SK-N-SH (cell line): ENCODE measurements around the gene PMIS2. TPM values are rescaled to one million over a fixed set of nuclear protein-coding genes. Genes with fewer than 3 reads are reported as not detected.

Experiments
- CTCF ChIA-PET: fragments of 300-600, 350-600 bp; formaldehyde crosslinking; extraction: SDS; loops from one replicate; lab custom pipeline; 2021; lab: Yijun Ruan, JAX
- POLR2A ChIA-PET: fragments of 350-600 bp; sonication (Branson Sonifier 250); formaldehyde crosslinking; extraction: SDS; loops from one replicate; lab custom pipeline; 2020; ENCODE audit warnings: antibody characterized with exemption, inconsistent platforms; lab: Yijun Ruan, JAX
- DNase-seq: peaks from one replicate; pipeline ENCODE4 v3.0.0; 2012
- H2AFZ ChIP-seq: fragments of 200-600 bp; sonication (generic); 2 replicates; pipeline ENCODE4 v1.8.1; 2016; ENCODE audit warnings: antibody characterized with exemption, mild to moderate bottlenecking, low read depth
- H3F3A ChIP-seq: fragments of 200-600 bp; sonication (generic); replicated peaks from 2 replicates; pipeline ENCODE3; 2016; ENCODE audit warnings: antibody characterized with exemption, mild to moderate bottlenecking; ENCODE audit not compliant: insufficient read depth
- H3K27ac ChIP-seq, 2 experiments: fragments of 200-500 bp in 1 of 2; fragments of 200-600 bp in 1 of 2; sonication (Bioruptor generic) in 1 of 2; sonication (generic), shearing (Covaris generic) in 1 of 2; 2 replicates each; pipeline versions ENCODE4 v1.5.1 to v1.6.1; 2014 to 2016; ENCODE audit warnings: low read depth in 2 of 2, inconsistent platforms in 1 of 2, low read length in 1 of 2, mild to moderate bottlenecking in 1 of 2, mixed read lengths in 1 of 2
- H3K27me3 ChIP-seq: fragments of 200-600 bp; sonication (generic), shearing (Covaris generic); 2 replicates; pipeline ENCODE4 v1.6.1; 2016; ENCODE audit warnings: mixed run types; ENCODE audit not compliant: insufficient read depth
- H3K36me3 ChIP-seq, 2 experiments: fragments of 200-500 bp in 1 of 2; fragments of 200-600 bp in 1 of 2; sonication (Bioruptor generic) in 1 of 2; sonication (generic) in 1 of 2; replicated peaks in 1 of 2; 2 replicates each; pipeline versions ENCODE3 to v1.5.1; 2014 to 2016; ENCODE audit warnings: low read length in 1 of 2, mild to moderate bottlenecking in 1 of 2; ENCODE audit not compliant: insufficient read depth in 2 of 2, control insufficient read depth in 1 of 2
- H3K4me1 ChIP-seq, 2 experiments: fragments of 200-500 bp in 1 of 2; fragments of 200-600 bp in 1 of 2; sonication (Bioruptor generic) in 1 of 2; sonication (generic), shearing (Covaris generic) in 1 of 2; 2 replicates each; pipeline versions ENCODE4 v1.5.1 to v1.6.1; 2014 to 2016; ENCODE audit warnings: low read depth in 1 of 2, low read length in 1 of 2, mixed run types in 1 of 2; ENCODE audit not compliant: insufficient read depth in 2 of 2, control insufficient read depth in 1 of 2
- H3K4me2 ChIP-seq: fragments of 200-600 bp; sonication (generic), shearing (Covaris generic); 2 replicates; pipeline ENCODE4 v1.6.1; 2017; ENCODE audit warnings: mixed run types
- H3K4me3 ChIP-seq, 2 experiments: fragments of 200-500 bp in 1 of 2; fragments of 200-600 bp in 1 of 2; sonication (Bioruptor generic) in 1 of 2; sonication (generic), shearing (Covaris generic) in 1 of 2; 2 replicates each; pipeline versions ENCODE4 v1.5.1 to v1.8.1; 2014 to 2016; ENCODE audit warnings: low read depth in 2 of 2, inconsistent platforms in 1 of 2, low read length in 1 of 2, mild to moderate bottlenecking in 1 of 2, mixed read lengths in 1 of 2, moderate library complexity in 1 of 2
- H3K79me2 ChIP-seq: fragments of 200-600 bp; sonication (generic); 2 replicates; pipeline ENCODE4 v1.8.1; 2017; ENCODE audit warnings: mild to moderate bottlenecking; ENCODE audit not compliant: insufficient read depth
- H3K9ac ChIP-seq: fragments of 200-600 bp; sonication (generic); 2 replicates; pipeline ENCODE4 v1.6.1; 2017; ENCODE audit warnings: mixed run types
- H3K9me2 ChIP-seq: fragments of 200-600 bp; sonication (generic); 2 replicates; pipeline ENCODE4 v1.6.1; 2017; ENCODE audit warnings: mixed run types
- H3K9me3 ChIP-seq: fragments of 200-600 bp; sonication (generic); 2 replicates; pipeline ENCODE4 v1.6.1; 2017; ENCODE audit warnings: mixed run types, mild to moderate bottlenecking, moderate library complexity
- H4K20me1 ChIP-seq: fragments of 200-600 bp; sonication (generic); 2 replicates; pipeline ENCODE4 v1.6.1; 2017; ENCODE audit warnings: mild to moderate bottlenecking, mixed run types; ENCODE audit not compliant: insufficient read depth
- CHD2 ChIP-seq: fragments of 150-350 bp; IDR thresholded peaks from 2 replicates; pipeline ENCODE4 v1.6.1; 2018; ENCODE audit warnings: low read length; ENCODE audit not compliant: partially characterized antibody
- ELF1 ChIP-seq: IDR thresholded peaks from 2 replicates; pipeline ENCODE4 v1.4.0; 2012
- EP300 ChIP-seq, 2 experiments: IDR thresholded peaks; 2 replicates each; pipeline versions ENCODE4 v1.4.0 to v1.6.1; 2012; ENCODE audit warnings: borderline replicate concordance in 1 of 2, low read depth in 1 of 2, low read length in 1 of 2
- FOSL2 ChIP-seq: IDR thresholded peaks from 2 replicates; pipeline ENCODE4 v1.4.0; 2012; ENCODE audit warnings: low read depth, mild to moderate bottlenecking, moderate library complexity, borderline replicate concordance
- FOXJ3 ChIP-seq: sonication (generic); formaldehyde crosslinking; IDR thresholded peaks from 2 replicates; pipeline ENCODE4 v1.5.1; 2020; ENCODE audit warnings: mild to moderate bottlenecking, missing genetic modification reagents
- JUND ChIP-seq: IDR thresholded peaks from 2 replicates; pipeline ENCODE4 v1.4.0; 2012
- MEF2A ChIP-seq: IDR thresholded peaks from 2 replicates; pipeline ENCODE4 v1.4.0; 2012; ENCODE audit warnings: low read depth, borderline replicate concordance
- NFIC ChIP-seq: IDR thresholded peaks from 2 replicates; pipeline ENCODE4 v1.4.0; 2012; ENCODE audit warnings: borderline replicate concordance
- NRF1 ChIP-seq: IDR thresholded peaks from 2 replicates; pipeline ENCODE4 v1.6.1; 2012; ENCODE audit warnings: low read depth, mild to moderate bottlenecking, low read length
- POLR2AphosphoS5 ChIP-seq: IDR thresholded peaks from 2 replicates; pipeline ENCODE4 v1.6.1; 2012; ENCODE audit warnings: low read depth, low read length
- RAD21 ChIP-seq: IDR thresholded peaks from 2 replicates; pipeline ENCODE4 v1.6.1; 2012; ENCODE audit warnings: mild to moderate bottlenecking, low read length
- REST ChIP-seq: IDR thresholded peaks from 2 replicates; pipeline ENCODE4 v1.6.1; 2012; ENCODE audit warnings: mild to moderate bottlenecking, low read depth, low read length, moderate library complexity
- RFX5 ChIP-seq: IDR thresholded peaks from 2 replicates; pipeline ENCODE4 v1.6.1; 2012; ENCODE audit warnings: mild to moderate bottlenecking, improper control_type of control experiment, low read length
- RXRA ChIP-seq: IDR thresholded peaks from 2 replicates; pipeline ENCODE4 v1.4.0; 2012; ENCODE audit warnings: low read depth, mild to moderate bottlenecking, borderline replicate concordance
- SIN3A ChIP-seq: IDR thresholded peaks from 2 replicates; pipeline ENCODE4 v1.6.1; 2012; ENCODE audit warnings: low read depth, mild to moderate bottlenecking, low read length, moderate library complexity, borderline replicate concordance
- TAF1 ChIP-seq: IDR thresholded peaks from 2 replicates; pipeline ENCODE4 v1.6.1; 2012; ENCODE audit warnings: low read depth, mild to moderate bottlenecking, low read length, moderate library complexity, borderline replicate concordance
- TCF12 ChIP-seq: IDR thresholded peaks from 2 replicates; pipeline ENCODE4 v1.4.0; 2012
- USF2 ChIP-seq: fragments of 150-350 bp; IDR thresholded peaks from 2 replicates; pipeline ENCODE4 v1.6.1; 2017; ENCODE audit warnings: antibody characterized with exemption, low read length, low read depth, borderline replicate concordance
- ZBTB33 ChIP-seq: IDR thresholded peaks from 2 replicates; pipeline ENCODE4 v1.4.0; 2012; ENCODE audit warnings: low read depth, borderline replicate concordance
- WGBS: methylation state at CpG from one replicate; pipeline ENCODE4 v1.1.6; 2017; ENCODE audit warnings: low lambda C conversion rate; 5-methylcytosine and 5-hydroxymethylcytosine counted together
- polyA plus RNA-seq, 3 experiments: library from polyadenylated mRNA; depleted of rRNA; stranded (reverse); fragments of >200 nt; gene quantifications; 2 replicates each; pipeline ENCODE4 v1.2.3, GENCODE V29; 2012

Gene PMIS2
- polyA plus RNA-seq, 1 of the 3 experiments (the other 2 are of a cell fraction): not detected

GRCh38 chr19:35623327-35624010, 37.5 kb downstream of the PMIS2 start:
- peaks cover 9% of the 10 kb centered on the region for H3F3A ChIP-seq
- no peak overlapping the region for H3K4me2 ChIP-seq
- H3K4me3 ChIP-seq: no peak overlapping the region
- ChIA-PET CTCF (no interaction called here), POLR2A (interaction anchor here (0.6 kb wide), 1 partner anchor 10 kb away, joined by 3 read pairs; no protein-coding TSS in a partner anchor)
- H3K27ac ChIP-seq: no peak overlapping the region
- no peak for DNase-seq
- H3K4me1 ChIP-seq: peaks cover 0 to 5% of the 10 kb centered on the region in 2 experiments; a peak in 1 of 4 replicates
- H3K9ac ChIP-seq: no peak overlapping the region
- H3K79me2 ChIP-seq: no peaks in the 10 kb centered on the region
- H3K36me3 ChIP-seq: peaks cover 0 to 3% of the 10 kb centered on the region in 2 experiments
- H3K9me2 ChIP-seq: no peaks in the 10 kb centered on the region
- no peak for TF ChIP-seq RXRA
- TF ChIP-seq NFIC: no peak
- no peak for TF ChIP-seq ZBTB33
- TF ChIP-seq REST: no peak
- TF ChIP-seq MEF2A: no peak
- TF ChIP-seq TCF12: no peak
- TF ChIP-seq TAF1: no peak
- TF ChIP-seq JUND: no peak
- no peak for TF ChIP-seq FOXJ3 (CRISPR knock-in tag)
- TF ChIP-seq ELF1: no peak
- H2AFZ ChIP-seq: no peak overlapping the region
- no peaks in the 10 kb centered on the region for H3K27me3 ChIP-seq
- H4K20me1 ChIP-seq: no peaks in the 10 kb centered on the region
- 93% methylated on average over 6 of the region's 6 CpGs for WGBS
- H3K9me3 ChIP-seq: no peaks in the 10 kb centered on the region

- ChIA-PET CTCF (no interaction called here), POLR2A (interaction anchor here (0.6 to 1.0 kb wide), 2 partner anchors 12 to 14 kb away, joined by 3 to 5 read pairs; no protein-coding TSS in a partner anchor)
- WGBS: 13% methylated on average over 9 of the region's 9 CpGs
- TF ChIP-seq EP300 (IDR thresholded peaks at IDR 0.05; ENCODE audit: borderline replicate concordance in 1 of 2, low read depth in 1 of 2, low read length in 1 of 2) (no peak), NRF1 (no peak), USF2 (no peak), RAD21 (no peak), SIN3A (no peak), NFIC (no peak), TAF1 (no peak), ELF1 (no peak), ZBTB33 (no peak), CHD2 (no peak), TCF12 (no peak), RFX5 (no peak), FOSL2 (no peak), MEF2A (no peak), POLR2AphosphoS5 (no peak)
Observed at GRCh38 chr19:35628264-35628564, 42.2 kb downstream of the PMIS2 start.

More at GRCh38 chr19:35628264-35628564, 42.2 kb downstream of the PMIS2 start:
- no peak for DNase-seq
- Histone ChIP-seq H3K79me2 (peaks cover 17% of the 10 kb centered on the region), H3K9me3 (no peaks in the 10 kb centered on the region), H4K20me1 (no peaks in the 10 kb centered on the region), H3K27ac (peak overlapping the region; percentile 59 to 80), H3K4me1 (peaks cover 0 to 12% of the 10 kb centered on the region in 2 experiments; a peak in 2 of 4 replicates), H3F3A (peaks cover 9% of the 10 kb centered on the region), H3K27me3 (no peaks in the 10 kb centered on the region), H3K4me3 (peak overlapping the region; percentile 86 to 96), H3K9me2 (no peaks in the 10 kb centered on the region), H3K9ac (peak overlapping the region; percentile 73), H2AFZ (peak overlapping the region; percentile 91), H3K36me3 (peaks cover 21 to 22% of the 10 kb centered on the region in 2 experiments), H3K4me2 (peak overlapping the region; percentile 92)
